HG03520 (cell line): ENCODE data around the gene HERC2.

Source experiments
- ATAC-seq: cut with Tn5 transposase; IDR thresholded peaks from one replicate; pipeline ENCODE4 v1.9.1; 2021; ENCODE audit warnings: mild to moderate bottlenecking, moderate library complexity; ENCODE audit not compliant: unreplicated experiment

The HERC2 gene

DNA sequence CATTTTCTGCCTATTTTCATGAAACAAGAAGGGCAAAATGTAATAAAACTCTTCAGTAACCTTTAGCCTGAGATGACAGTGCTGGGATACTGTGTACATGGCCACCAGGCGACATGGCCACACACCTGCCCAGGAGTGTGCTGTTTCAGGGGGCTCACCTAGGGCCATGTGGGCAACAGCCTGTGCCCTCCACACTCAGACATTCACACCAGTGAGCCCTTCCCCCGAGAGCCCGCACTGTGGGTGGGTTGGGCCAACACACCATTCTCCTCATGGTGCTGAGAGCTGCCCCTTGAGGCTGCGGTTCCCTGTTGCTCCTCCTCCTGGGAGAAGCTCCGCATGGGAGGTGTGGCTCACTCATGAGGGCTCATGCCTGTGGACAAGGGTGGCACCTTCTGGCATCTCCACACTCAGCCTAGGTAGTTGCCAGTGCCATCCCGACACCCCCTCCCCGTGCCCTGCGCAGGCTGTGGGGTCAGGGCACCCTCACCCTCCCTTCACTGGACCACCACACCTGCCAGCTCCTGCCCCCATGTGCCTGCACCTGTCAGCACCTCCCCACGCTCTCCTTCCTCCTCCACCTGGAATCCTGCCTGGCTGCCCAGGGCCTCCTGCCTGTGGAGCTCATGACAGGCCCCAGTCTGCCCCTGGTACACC is 242.5 kb downstream of the HERC2 start:
- no peak for ATAC-seq

DNA sequence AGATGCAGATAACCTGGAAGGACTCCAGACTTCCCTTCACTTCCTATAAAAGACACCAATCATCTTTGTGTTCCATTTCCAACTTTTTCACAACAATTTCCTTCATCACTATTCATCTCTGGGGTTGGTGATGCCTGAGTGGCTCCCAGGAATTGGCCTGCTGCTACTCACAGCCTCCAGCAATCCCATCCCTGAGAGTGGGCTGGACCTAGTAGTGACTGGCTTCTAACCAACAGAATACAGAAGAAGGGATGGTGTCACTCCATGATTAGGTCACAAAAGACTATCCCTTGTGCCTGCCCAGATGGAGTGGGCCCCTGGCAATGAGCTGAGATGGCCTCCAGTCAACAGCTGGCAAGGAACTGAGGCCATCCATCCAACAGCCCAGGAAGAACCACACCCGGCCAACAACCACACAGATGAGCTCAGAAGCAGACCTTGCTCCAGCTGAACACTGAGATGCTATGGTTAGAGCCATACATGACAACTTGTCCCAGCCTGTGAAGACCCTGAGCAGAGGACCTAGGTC is 243.7 kb downstream of the HERC2 start:
- no peak for ATAC-seq

DNA sequence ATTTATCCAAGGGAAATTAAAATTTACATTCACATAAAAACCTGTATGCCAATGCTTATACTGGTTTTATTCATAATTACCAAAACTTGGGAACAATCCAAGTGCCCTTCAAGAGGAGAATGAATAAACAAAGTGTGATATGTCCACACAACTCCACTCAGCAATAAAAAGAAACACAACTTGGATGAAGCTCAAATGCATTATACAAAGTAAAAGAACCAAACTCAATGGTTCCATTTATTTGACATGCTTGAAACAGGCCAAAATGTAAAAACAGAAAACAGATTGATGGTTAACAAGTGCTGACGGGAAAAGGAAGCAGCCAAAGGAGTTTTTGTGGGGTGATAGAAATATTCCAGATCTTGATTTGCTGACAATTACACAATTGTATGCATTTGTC is 246.4 kb downstream of the HERC2 start:
- ATAC-seq = no peak

DNA sequence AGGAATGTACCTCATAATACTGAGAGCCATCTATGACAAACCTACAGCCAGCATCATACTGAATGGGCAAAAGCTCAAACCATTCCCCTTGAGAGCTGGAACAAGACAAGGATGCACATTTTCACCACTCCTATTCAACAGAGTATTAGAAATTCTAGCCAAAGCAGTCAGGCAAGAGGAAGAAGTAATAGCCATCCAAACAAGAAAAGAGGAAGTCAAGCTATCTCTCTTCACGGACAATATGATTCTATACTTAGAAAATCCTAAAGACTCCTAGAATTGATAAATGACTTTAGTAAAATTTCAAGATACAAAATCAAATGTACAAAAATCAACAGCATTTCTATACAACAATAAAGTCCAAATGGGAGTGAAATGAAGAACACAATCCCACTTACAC is 253.0 kb downstream of the HERC2 start:
- ATAC-seq = no peak

DNA sequence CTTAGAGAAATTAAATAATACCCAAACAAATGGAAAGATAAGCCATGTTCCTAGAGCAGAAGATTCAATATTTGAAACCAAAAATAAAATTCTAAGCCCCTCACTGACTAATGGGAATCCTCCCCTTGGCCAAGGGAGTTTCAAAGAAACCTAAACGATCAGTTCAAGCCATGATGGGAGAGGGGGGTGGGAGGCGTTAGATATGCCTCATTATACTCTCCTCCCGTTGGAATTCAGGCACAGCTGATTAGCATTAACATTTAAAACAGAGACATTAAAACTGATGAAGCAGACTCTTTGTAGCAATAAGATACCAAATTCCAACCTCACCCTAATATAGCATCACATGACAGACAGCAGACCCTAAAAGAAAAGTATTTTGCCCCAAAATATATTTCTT is 255.7 kb downstream of the HERC2 start:
- ATAC-seq = no peak
